Caco-2 (cell line): Measurements from ENCODE around the gene LSM3. TPM values are rescaled to one million over a fixed set of nuclear protein-coding genes. Genes with fewer than 3 reads are reported as not detected.
A peak's percentile ranks its signal among the peaks of the same experiment; 100 is the strongest.

Experiments
- BruUV-seq: library from RNA; stranded (reverse); fragments of 400-500 nt; replicated peaks from 2 replicates; lab custom pipeline; 2021; lab: Mats Ljungman, UMichigan
- CTCF ChIA-PET: fragments of 300-600 bp; sonication (Branson Sonifier 250); formaldehyde crosslinking; loops from one replicate; lab custom pipeline; 2022; ENCODE audit warnings: antibody characterized with exemption; lab: Charles Lee
- POLR2A ChIA-PET: fragments of 300-600 bp; sonication (Branson Sonifier 250); formaldehyde crosslinking; loops from one replicate; lab custom pipeline; 2022; ENCODE audit warnings: antibody characterized with exemption; lab: Charles Lee
- DNase-seq, 2 experiments: peaks; one replicate each; pipeline versions ENCODE4 v3.0.0 to v3.0.0-alpha.2; 2020 to 2022
- H3K27me3 ChIP-seq: replicated peaks from 2 replicates; pipeline ENCODE4 v1.6.0; 2011; ENCODE audit warnings: low read length; ENCODE audit not compliant: control insufficient read depth, insufficient read depth
- H3K36me3 ChIP-seq: 2 replicates; pipeline ENCODE4 v1.5.1; 2011; ENCODE audit warnings: low read length; ENCODE audit not compliant: control insufficient read depth, insufficient read depth
- H3K4me1 ChIP-seq: fragments of 250-450 bp; sonication (Bioruptor Pico); 2 replicates; pipeline ENCODE4 v1.5.1; 2020; ENCODE audit warnings: mild to moderate bottlenecking
- H3K4me3 ChIP-seq: 2 replicates; pipeline ENCODE4 v1.5.1; 2011; ENCODE audit warnings: low read depth, mild to moderate bottlenecking, control low read depth, low read length
- H3K9me3 ChIP-seq: fragments of 250-450 bp; sonication (Bioruptor Pico); 2 replicates; pipeline ENCODE4 v1.5.1; 2020; ENCODE audit warnings: mild to moderate bottlenecking, moderate library complexity
- H3K27ac Mint-ChIP-seq: one replicate; pipeline ENCODE4 v1.8.0; 2022; ENCODE audit warnings: mixed read lengths; ENCODE audit not compliant: unreplicated experiment
- H3K27me3 Mint-ChIP-seq: one replicate; pipeline ENCODE4 v1.8.0; 2022; ENCODE audit warnings: mixed read lengths; ENCODE audit not compliant: insufficient read depth, unreplicated experiment
- H3K36me3 Mint-ChIP-seq: one replicate; pipeline ENCODE4 v1.8.0; 2022; ENCODE audit warnings: mild to moderate bottlenecking, mixed read lengths; ENCODE audit not compliant: insufficient read depth, unreplicated experiment
- H3K4me1 Mint-ChIP-seq: one replicate; pipeline ENCODE4 v1.8.0; 2022; ENCODE audit warnings: low read depth, mixed read lengths; ENCODE audit not compliant: unreplicated experiment
- H3K4me3 Mint-ChIP-seq: one replicate; pipeline ENCODE4 v1.8.0; 2022; ENCODE audit warnings: mild to moderate bottlenecking, moderate library complexity, mixed read lengths; ENCODE audit not compliant: unreplicated experiment
- H3K9me3 Mint-ChIP-seq: one replicate; pipeline ENCODE4 v1.8.0; 2022; ENCODE audit warnings: mixed read lengths; ENCODE audit not compliant: unreplicated experiment
- CTCF ChIP-seq, 2 experiments: fragments of 200-600 bp in 1 of 2; IDR thresholded peaks; 1 replicate in 1 of 2; 2 replicates in 1 of 2; pipeline versions ENCODE4 v1.5.1 to v1.8.0; 2011 to 2022; ENCODE audit warnings: antibody characterized with exemption in 1 of 2, control low read depth in 1 of 2, inconsistent platforms in 1 of 2, low read depth in 1 of 2, low read length in 1 of 2, mild to moderate bottlenecking in 1 of 2, moderate library complexity in 1 of 2; ENCODE audit not compliant: insufficient read depth in 1 of 2, severe bottlenecking in 1 of 2, unreplicated experiment in 1 of 2
- intact Hi-C: fragments of 100-400 bp; cut with micrococcal nuclease; formaldehyde crosslinking; loops from one replicate; pipeline ENCODE4 v1.10.0; 2022; ENCODE audit not compliant: unreplicated experiment
- total RNA-seq: library from RNA; stranded (reverse); gene quantifications from 2 replicates; pipeline ENCODE4 v1.2.3, GENCODE V29; 2022

LSM3 gene
- total RNA-seq, 1 experiment from 2014 or later, result 20.5 TPM

GRCh38 chr3:14146381-14147065 lies 32.1 kb upstream of the LSM3 start:
- POLR2A ChIA-PET, result interaction anchor here (0.6 to 3.3 kb wide), 2 partner anchors 32 to 250 kb away, joined by 3 to 20 read pairs; partner anchors contain the start of genes LSM3 and XPC
- CTCF ChIA-PET, result interaction anchor here (3.2 kb wide), 1 partner anchor 250 kb away, joined by 12 read pairs; no protein-coding TSS in a partner anchor

GRCh38 chr3:14147066-14147435 lies 31.6 kb upstream of the LSM3 start:
- no peak overlapping the region for H3K27ac Mint-ChIP-seq
- Histone ChIP-seq H3K4me3 (no peak overlapping the region), H3K36me3 (peaks cover 2% of the 10 kb centered on the region), H3K27me3 (no peaks in the 10 kb centered on the region), H3K9me3 (no peaks in the 10 kb centered on the region), H3K4me1 (peaks cover 26% of the 10 kb centered on the region)
- POLR2A ChIA-PET, result interaction anchor here (3.3 kb wide), 1 partner anchor 32 kb away, joined by 20 read pairs; the partner anchor contains the start of genes LSM3 and XPC
- no peak for DNase-seq
- no peak for TF ChIP-seq CTCF (IDR thresholded peaks at IDR 0.05; ENCODE audit: insufficient read depth in 1 of 2, low read depth in 1 of 2, low read length in 1 of 2, severe bottlenecking in 1 of 2, unreplicated experiment in 1 of 2)
- CTCF ChIA-PET, result interaction anchor here (3.2 kb wide), 1 partner anchor 251 kb away, joined by 12 read pairs; no protein-coding TSS in a partner anchor
- no TSS peak for BruUV-seq
- no peaks in the 10 kb centered on the region for H3K9me3 Mint-ChIP-seq
- H3K36me3 Mint-ChIP-seq, result peaks cover 44% of the 10 kb centered on the region
- H3K27me3 Mint-ChIP-seq, result no peaks in the 10 kb centered on the region
- peaks cover 14% of the 10 kb centered on the region for H3K4me1 Mint-ChIP-seq
- H3K4me3 Mint-ChIP-seq, result no peak overlapping the region
- intact Hi-C loops, result no loop called here

More at GRCh38 chr3:14146381-14147065, 32.1 kb upstream of the LSM3 start:
- peaks cover 2% of the 10 kb centered on the region for H3K36me3 ChIP-seq
- peaks cover 26% of the 10 kb centered on the region for H3K4me1 ChIP-seq
- Mint-ChIP-seq H3K27ac (peak overlapping the region; percentile 93), H3K4me3 (no peak overlapping the region), H3K4me1 (peaks cover 14% of the 10 kb centered on the region), H3K27me3 (no peaks in the 10 kb centered on the region), H3K9me3 (no peaks in the 10 kb centered on the region), H3K36me3 (peaks cover 43% of the 10 kb centered on the region)
- no peak overlapping the region for H3K4me3 ChIP-seq
- no peaks in the 10 kb centered on the region for H3K9me3 ChIP-seq
- BruUV-seq, result no TSS peak
- no peak for DNase-seq
- intact Hi-C loops, result no loop called here
- no peak for TF ChIP-seq CTCF (IDR thresholded peaks at IDR 0.05; ENCODE audit: insufficient read depth in 1 of 2, low read depth in 1 of 2, low read length in 1 of 2, severe bottlenecking in 1 of 2, unreplicated experiment in 1 of 2)
- no peaks in the 10 kb centered on the region for H3K27me3 ChIP-seq

GRCh38 chr3:14147617-14148016 lies 31.0 kb upstream of the LSM3 start:
- BruUV-seq, result no TSS peak
- CTCF ChIA-PET, result no interaction called here
- no peak for TF ChIP-seq CTCF (IDR thresholded peaks at IDR 0.05; ENCODE audit: insufficient read depth in 1 of 2, low read depth in 1 of 2, low read length in 1 of 2, severe bottlenecking in 1 of 2, unreplicated experiment in 1 of 2)
- POLR2A ChIA-PET, result interaction anchor here (0.6 kb wide), 1 partner anchor 12 kb away, joined by 3 read pairs; no protein-coding TSS in a partner anchor
- no peaks in the 10 kb centered on the region for H3K27me3 ChIP-seq
- H3K9me3 ChIP-seq, result no peaks in the 10 kb centered on the region
- H3K4me3 ChIP-seq, result no peak overlapping the region
- Mint-ChIP-seq H3K27me3 (no peaks in the 10 kb centered on the region), H3K4me1 (peaks cover 14% of the 10 kb centered on the region), H3K36me3 (peaks cover 50% of the 10 kb centered on the region), H3K9me3 (no peaks in the 10 kb centered on the region), H3K27ac (no peak overlapping the region), H3K4me3 (no peak overlapping the region)
- peaks cover 2% of the 10 kb centered on the region for H3K36me3 ChIP-seq
- intact Hi-C loops, result no loop called here
- H3K4me1 ChIP-seq, result peaks cover 26% of the 10 kb centered on the region
- DNase-seq, result no peak
